C4-2B (cell line): ENCODE data around the gene FREM1.

Source experiments
- ZFX ChIP-seq: fragments of 450-650 bp; IDR thresholded peaks from 2 replicates; pipeline ENCODE4 v1.6.1; 2017
- TF ChIP-seq, protein P1 (sequence below): fragments of 450-650 bp; conservative IDR thresholded peaks from 2 replicates; pipeline ENCODE4 v1.5.1; 2017; ENCODE audit warnings: mild to moderate bottlenecking

DNA sequence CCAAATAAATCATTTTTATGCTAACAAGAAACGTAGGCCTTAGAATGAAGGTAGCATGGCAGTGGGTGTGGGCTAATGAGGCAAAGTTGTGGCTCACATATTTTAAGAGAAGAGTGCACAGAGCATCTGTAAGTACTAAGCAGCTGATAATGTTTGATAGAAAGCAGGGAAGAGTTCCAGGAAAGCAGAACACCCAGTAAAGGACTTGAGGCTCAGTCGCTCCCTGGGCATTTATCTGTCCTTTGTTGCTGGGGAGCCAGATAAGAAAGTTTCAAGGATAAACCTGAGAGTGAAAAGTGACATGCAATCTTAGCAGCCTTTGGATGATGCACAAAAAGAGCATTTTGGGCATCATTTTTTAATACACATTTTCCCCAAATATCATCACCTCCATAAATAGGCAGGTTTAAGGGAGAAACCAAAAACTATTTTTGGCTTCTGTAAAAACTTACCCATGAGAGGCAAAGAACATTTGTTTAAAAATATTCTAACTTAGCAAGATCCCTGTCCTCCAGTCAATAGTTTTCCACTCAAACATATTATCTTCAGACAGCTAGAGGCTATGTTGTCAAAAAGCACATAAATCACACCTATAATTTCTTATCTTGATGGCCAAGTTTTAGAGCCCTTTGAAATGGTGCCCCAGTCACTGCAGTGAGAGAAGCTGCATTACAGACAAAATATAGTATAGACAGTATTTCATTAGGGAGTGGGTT lies 3.4 kb downstream of the FREM1 start:
- TF ChIP-seq, protein P1, sequence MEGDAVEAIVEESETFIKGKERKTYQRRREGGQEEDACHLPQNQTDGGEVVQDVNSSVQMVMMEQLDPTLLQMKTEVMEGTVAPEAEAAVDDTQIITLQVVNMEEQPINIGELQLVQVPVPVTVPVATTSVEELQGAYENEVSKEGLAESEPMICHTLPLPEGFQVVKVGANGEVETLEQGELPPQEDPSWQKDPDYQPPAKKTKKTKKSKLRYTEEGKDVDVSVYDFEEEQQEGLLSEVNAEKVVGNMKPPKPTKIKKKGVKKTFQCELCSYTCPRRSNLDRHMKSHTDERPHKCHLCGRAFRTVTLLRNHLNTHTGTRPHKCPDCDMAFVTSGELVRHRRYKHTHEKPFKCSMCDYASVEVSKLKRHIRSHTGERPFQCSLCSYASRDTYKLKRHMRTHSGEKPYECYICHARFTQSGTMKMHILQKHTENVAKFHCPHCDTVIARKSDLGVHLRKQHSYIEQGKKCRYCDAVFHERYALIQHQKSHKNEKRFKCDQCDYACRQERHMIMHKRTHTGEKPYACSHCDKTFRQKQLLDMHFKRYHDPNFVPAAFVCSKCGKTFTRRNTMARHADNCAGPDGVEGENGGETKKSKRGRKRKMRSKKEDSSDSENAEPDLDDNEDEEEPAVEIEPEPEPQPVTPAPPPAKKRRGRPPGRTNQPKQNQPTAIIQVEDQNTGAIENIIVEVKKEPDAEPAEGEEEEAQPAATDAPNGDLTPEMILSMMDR, result no peak
- TF ChIP-seq ZFX, result no peak
